Subcutaneous adipose tissue (tissue), 4 donors: ENCODE data around the gene KIAA1217. TPM values are rescaled to one million over a fixed set of nuclear protein-coding genes. Genes with fewer than 3 reads are reported as not detected.

Source experiments
- total RNA-seq, 4 donors: library from RNA; depleted of rRNA; stranded (reverse); fragments of >200 nt; gene quantifications; one replicate each; pipeline ENCODE4 v1.1.0, GENCODE V29; 2016
- TF ChIP-seq, protein P1 (sequence below): fragments of 450-650 bp; IDR thresholded peaks from one replicate; pipeline ENCODE4 v1.5.1; 2016; ENCODE audit warnings: low read depth, mild to moderate bottlenecking, control low read depth, antibody characterized with exemption, moderate library complexity

Gene KIAA1217
- total RNA-seq, 4 donors from 2014 or later: 10.7 to 91.6 (median 27.5) TPM

DNA sequence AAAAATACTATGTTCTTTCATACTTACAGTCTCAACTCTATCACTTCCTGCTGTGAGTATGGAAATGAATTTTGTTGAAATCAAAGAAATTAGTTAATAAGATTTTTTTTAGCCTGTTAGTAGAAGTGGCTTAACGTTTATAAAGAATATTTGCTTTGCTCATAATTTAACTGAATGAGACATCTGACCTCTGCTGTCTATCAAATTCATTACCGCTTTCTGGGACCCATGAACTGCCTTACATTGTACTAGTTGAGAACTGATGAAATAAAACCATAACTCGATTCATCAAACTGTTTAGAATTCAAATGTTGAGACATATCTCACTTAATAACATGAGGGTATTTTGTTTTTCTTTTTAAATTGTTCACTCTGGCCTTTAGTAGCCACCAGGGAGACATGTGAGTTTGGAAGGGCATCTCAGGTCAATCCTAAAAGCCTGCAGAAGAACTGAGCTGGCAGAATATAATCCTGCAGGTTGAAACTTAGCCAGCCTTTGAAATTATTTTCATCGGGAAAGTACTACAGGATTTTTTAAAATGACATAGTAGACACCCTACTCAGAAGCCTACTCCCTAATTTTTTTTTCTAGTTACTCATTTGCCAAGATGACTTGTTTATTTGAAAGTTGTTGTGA lies 78.7 kb downstream of the KIAA1217 start:
- TF ChIP-seq, protein P1, sequence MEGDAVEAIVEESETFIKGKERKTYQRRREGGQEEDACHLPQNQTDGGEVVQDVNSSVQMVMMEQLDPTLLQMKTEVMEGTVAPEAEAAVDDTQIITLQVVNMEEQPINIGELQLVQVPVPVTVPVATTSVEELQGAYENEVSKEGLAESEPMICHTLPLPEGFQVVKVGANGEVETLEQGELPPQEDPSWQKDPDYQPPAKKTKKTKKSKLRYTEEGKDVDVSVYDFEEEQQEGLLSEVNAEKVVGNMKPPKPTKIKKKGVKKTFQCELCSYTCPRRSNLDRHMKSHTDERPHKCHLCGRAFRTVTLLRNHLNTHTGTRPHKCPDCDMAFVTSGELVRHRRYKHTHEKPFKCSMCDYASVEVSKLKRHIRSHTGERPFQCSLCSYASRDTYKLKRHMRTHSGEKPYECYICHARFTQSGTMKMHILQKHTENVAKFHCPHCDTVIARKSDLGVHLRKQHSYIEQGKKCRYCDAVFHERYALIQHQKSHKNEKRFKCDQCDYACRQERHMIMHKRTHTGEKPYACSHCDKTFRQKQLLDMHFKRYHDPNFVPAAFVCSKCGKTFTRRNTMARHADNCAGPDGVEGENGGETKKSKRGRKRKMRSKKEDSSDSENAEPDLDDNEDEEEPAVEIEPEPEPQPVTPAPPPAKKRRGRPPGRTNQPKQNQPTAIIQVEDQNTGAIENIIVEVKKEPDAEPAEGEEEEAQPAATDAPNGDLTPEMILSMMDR: no peak

DNA sequence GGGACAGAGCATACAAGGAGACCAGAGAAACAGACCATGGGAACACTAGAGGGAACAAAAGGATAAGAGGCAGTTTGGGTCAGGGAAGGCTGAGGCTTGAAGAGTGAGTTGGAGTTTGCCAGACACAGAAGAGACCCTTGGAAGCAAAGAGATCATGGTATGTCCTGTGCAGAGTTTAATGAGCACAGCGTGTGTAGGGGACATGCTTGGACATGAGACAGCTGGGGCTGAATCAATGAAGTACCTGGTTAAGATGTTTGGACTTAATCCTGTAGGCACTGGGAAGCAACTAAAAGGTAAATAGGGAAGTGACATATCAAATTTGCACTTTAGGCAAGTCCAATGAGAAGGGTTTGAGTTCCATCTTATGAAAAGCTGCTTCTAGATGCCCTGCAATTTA lies 79.6 kb downstream of the KIAA1217 start:
- TF ChIP-seq, protein P1: no peak

DNA sequence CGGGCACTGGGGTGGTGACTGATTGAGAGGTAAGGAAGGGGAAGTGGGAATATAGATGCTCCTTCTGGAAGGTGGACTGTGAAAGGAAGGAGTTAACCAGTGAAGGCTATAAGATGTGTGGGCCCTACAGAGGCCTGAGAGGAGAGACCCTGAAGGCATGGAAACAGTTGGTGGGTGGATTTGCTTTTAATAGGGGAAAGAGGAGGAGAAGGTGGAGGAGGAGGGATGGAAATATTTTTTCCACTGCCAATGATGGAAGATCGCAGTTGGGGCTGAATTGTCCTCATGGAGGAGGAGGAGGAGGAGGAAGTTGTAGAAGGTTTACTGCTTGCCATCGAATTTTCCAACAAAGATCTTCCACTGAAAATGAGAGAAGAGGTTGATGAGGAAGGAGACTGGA lies 80.3 kb downstream of the KIAA1217 start:
- TF ChIP-seq, protein P1: no peak

DNA sequence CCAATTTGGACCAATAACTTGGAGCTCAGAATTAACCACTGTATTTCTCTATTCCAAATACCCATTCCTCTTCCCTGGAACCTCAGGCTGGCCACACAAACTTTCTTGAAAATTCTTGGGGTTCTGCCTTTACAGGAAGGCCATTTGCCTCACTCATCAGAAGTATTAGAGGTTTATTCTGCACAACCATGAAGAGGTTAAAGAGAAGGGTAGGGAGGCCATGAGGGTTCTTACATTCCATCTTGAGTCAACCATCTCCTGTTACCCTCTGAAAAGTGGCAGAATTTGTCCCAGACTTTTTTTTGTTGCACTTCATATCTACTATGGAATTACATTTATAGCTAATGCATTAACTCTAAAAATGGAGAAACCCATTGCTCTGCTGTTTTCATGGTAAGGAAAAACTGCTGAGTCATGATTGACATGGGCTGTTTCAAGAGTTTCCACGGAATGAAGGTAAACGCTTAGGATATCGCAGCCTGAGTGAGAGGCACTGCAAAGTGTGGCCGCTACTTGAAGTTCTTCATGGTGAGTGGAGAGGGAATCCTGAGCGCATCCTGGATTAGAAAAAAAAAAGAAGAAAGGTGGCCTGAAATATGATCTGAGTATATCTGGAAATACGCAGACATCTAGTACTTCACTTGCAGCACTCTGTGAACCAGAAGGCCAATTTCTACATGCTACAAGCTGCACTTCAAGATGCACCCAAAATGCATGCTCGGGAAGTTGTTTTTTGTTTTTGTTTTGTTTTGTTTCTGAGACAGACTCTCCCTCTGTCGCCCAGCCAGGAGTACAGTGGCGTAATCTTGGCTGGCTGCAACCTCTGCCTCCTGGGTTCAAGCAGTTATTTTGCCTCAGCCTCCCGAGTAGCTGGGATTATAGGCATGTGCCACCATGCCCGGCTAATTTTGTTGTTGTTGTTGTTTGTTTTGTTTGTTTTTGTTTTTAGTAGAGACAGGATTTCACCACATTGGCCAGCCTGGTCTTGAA lies 83.7 kb downstream of the KIAA1217 start:
- TF ChIP-seq, protein P1: no peak

DNA sequence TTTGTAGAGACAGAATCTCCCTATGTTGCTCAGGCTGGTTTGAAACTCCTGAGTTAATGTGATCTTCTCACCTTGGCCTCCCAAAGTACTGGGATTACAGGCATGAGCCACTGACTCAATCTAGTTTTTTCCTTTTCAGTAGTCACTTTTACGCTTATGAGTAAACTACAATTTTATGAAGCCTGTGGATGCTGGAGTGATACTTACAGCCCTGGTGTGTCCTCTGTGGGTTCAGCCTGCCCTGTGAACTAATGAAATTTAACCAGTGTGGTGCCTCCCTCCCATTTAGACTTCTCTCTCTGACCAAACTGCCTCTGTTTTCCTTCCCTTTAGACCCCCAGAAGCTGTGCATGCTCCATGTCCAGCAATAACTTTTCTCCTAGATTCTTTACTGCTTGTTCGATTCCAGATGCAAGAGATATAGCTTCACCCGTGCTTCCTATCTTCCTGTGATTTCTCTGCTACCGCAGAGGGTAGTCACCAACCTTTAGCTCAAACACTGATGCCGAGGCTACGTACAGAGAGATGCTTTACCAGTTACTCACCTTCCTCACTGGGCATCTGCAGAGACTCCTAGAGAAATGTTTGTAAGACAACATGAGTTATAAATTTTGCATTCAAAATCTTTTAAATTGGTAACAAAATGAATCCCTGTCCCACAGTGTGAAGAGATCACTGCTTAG lies 90.8 kb downstream of the KIAA1217 start:
- TF ChIP-seq, protein P1: no peak

DNA sequence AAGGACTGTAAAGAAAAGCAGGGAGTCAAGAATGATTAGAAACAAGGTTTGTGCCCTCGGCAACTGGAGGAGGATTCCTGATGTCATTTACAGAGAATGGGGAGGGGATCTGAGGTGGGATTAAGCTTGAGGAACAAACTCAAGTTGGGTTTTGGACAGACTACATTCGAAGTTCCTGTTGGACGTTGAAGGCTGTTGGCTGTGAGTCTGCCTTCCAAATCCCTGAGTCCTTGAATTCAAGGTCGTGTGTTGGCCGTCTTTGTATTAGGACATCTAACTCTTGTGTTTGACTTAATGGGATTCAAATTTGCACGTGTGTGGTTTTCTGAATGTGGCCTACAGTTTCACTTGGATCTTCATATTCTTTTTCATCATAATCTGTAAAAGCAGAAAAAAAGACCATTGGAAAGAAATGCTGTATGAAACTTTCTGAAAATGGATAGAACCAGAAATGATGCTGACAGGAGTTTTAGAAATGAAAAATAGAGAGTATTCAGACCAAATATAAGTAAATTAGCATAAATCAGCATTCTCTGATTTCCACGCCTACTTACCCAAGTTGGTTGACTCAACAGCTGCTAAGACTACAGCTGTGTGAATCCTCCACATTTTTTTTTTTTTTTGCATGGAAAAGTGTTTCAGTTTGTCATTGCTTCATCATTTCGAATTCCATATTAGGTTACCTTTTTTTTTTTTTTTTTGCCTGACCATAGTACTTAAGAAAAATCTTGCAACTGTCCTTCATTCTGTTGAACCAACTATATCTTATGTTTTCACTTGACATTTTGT lies 94.8 kb downstream of the KIAA1217 start:
- TF ChIP-seq, protein P1: no peak
